ENCODE results near the gene ADCY7.

ADCY7 gene

GRCh38 chr16:50270510-50271147 is 4.3 kb downstream of the ADCY7 start:
- Histone ChIP-seq H3K4me3 (replicated peaks; ENCODE audit: insufficient read depth, low read length) (no peak overlapping the region), H3K27ac (replicated peaks) (peak overlapping the region; percentile 12; the same call in 1 of the 2 replicates), H3K27me3 (ENCODE audit: insufficient read depth, poor library complexity, severe bottlenecking) (no peaks in the 10 kb centered on the region)
- peak in 1 of 2 experiments; percentile 57 for DNase-seq (ENCODE audit: low read depth in 1 of 2, low spot score in 1 of 2)
- no peak for TF ChIP-seq CTCF (IDR thresholded peaks at IDR 0.05; ENCODE audit: insufficient read depth, low read length)

GRCh38 chr16:50271148-50272041 is 5.0 kb downstream of the ADCY7 start:
- Histone ChIP-seq H3K27ac (replicated peaks) (peak overlapping the region; percentile 12; the same call in 1 of the 2 replicates), H3K27me3 (ENCODE audit: insufficient read depth, poor library complexity, severe bottlenecking) (no peaks in the 10 kb centered on the region), H3K4me3 (replicated peaks; ENCODE audit: insufficient read depth, low read length) (no peak overlapping the region)
- DNase-seq (ENCODE audit: low read depth in 1 of 2, low spot score in 1 of 2): no peak
- TF ChIP-seq POLR2AphosphoS5 (IDR thresholded peaks at IDR 0.05; ENCODE audit: low read depth) (no peak), CTCF (IDR thresholded peaks at IDR 0.05; ENCODE audit: insufficient read depth, low read length) (no peak), SPI1 (IDR thresholded peaks at IDR 0.05; ENCODE audit: borderline replicate concordance, low read depth) (no peak), GABPA (IDR thresholded peaks at IDR 0.05; ENCODE audit: low read depth) (no peak)

- DNase-seq (ENCODE audit: low read depth in 1 of 2, low spot score in 1 of 2): no peak
- no peaks in the 10 kb centered on the region for H3K27me3 ChIP-seq (ENCODE audit: insufficient read depth, poor library complexity, severe bottlenecking)
- TF ChIP-seq REST (IDR thresholded peaks at IDR 0.05; ENCODE audit: insufficient replicate concordance, low read depth): no peak
- no peak for TF ChIP-seq SPI1 (IDR thresholded peaks at IDR 0.05; ENCODE audit: borderline replicate concordance, low read depth)
- TF ChIP-seq CTCF (IDR thresholded peaks at IDR 0.05; ENCODE audit: insufficient read depth, low read length): no peak
- no peak for TF ChIP-seq POLR2AphosphoS5 (IDR thresholded peaks at IDR 0.05; ENCODE audit: low read depth)
- no peak for TF ChIP-seq GABPA (IDR thresholded peaks at IDR 0.05; ENCODE audit: low read depth)
- H3K4me3 ChIP-seq (replicated peaks; ENCODE audit: insufficient read depth, low read length): no peak overlapping the region
- H3K27ac ChIP-seq (replicated peaks): no peak overlapping the region
These were observed 5.8 kb downstream of the ADCY7 start for GRCh38 chr16:50272111-50272571.

GRCh38 chr16:50272687-50273381 is 6.5 kb downstream of the ADCY7 start:
- DNase-seq (ENCODE audit: low read depth in 1 of 2, low spot score in 1 of 2): no peak
- Histone ChIP-seq H3K4me3 (replicated peaks; ENCODE audit: insufficient read depth, low read length) (no peak overlapping the region), H3K27me3 (ENCODE audit: insufficient read depth, poor library complexity, severe bottlenecking) (no peaks in the 10 kb centered on the region), H3K27ac (replicated peaks) (no peak overlapping the region)
- TF ChIP-seq GABPA (IDR thresholded peaks at IDR 0.05; ENCODE audit: low read depth) (no peak), SPI1 (IDR thresholded peaks at IDR 0.05; ENCODE audit: borderline replicate concordance, low read depth) (no peak), POLR2AphosphoS5 (IDR thresholded peaks at IDR 0.05; ENCODE audit: low read depth) (no peak), CTCF (IDR thresholded peaks at IDR 0.05; ENCODE audit: insufficient read depth, low read length) (no peak), REST (IDR thresholded peaks at IDR 0.05; ENCODE audit: insufficient replicate concordance, low read depth) (no peak)
